SU-DHL-6 (cell line): ENCODE data around the gene NOTCH2.

ENCODE experiments used
- H2AFZ ChIP-seq: fragments of 200-600 bp; sonication (generic); 2 replicates; pipeline ENCODE4 v1.6.1; 2014; ENCODE audit warnings: low read depth, mild to moderate bottlenecking, moderate library complexity, mixed read lengths, antibody characterized with exemption, low read length; ENCODE audit not compliant: severe bottlenecking
- H3F3A ChIP-seq: fragments of 200-600 bp; shearing (Covaris generic); 2 replicates; pipeline ENCODE4 v1.6.0; 2016; ENCODE audit warnings: antibody characterized with exemption, mild to moderate bottlenecking; ENCODE audit not compliant: insufficient read depth
- H3K27ac ChIP-seq: fragments of 200-600 bp; sonication (generic); 2 replicates; pipeline ENCODE4 v1.5.1; 2016; ENCODE audit warnings: low read depth, mild to moderate bottlenecking, low read length, moderate library complexity, mixed read lengths
- H3K27me3 ChIP-seq: fragments of 200-600 bp; sonication (generic), shearing (Covaris generic); 2 replicates; pipeline ENCODE4 v1.6.0; 2014; ENCODE audit warnings: mild to moderate bottlenecking, low read length
- H3K36me3 ChIP-seq: fragments of 200-600 bp; sonication (generic); 2 replicates; pipeline ENCODE4 v1.6.1; 2014; ENCODE audit warnings: mild to moderate bottlenecking, low read length, mixed read lengths
- H3K4me2 ChIP-seq: fragments of 300-600, 200-600 bp; shearing (Covaris generic), sonication (generic); 2 replicates; pipeline ENCODE4 v1.6.0; 2014; ENCODE audit warnings: low read length, low read depth, mild to moderate bottlenecking; ENCODE audit not compliant: poor library complexity, severe bottlenecking
- H3K4me3 ChIP-seq: fragments of 200-600 bp; sonication (generic); 2 replicates; pipeline ENCODE4 v1.5.1; 2014; ENCODE audit warnings: antibody characterized with exemption, low read length, mild to moderate bottlenecking, mixed read lengths; ENCODE audit not compliant: insufficient read depth, poor library complexity, severe bottlenecking
- H3K79me2 ChIP-seq: fragments of 200-600 bp; sonication (generic); 2 replicates; pipeline ENCODE4 v1.6.1; 2014; ENCODE audit warnings: mild to moderate bottlenecking, low read length, moderate library complexity; ENCODE audit not compliant: insufficient read depth
- H3K9ac ChIP-seq: fragments of 200-600 bp; sonication (generic); 2 replicates; pipeline ENCODE4 v1.7.0; 2014; ENCODE audit warnings: mild to moderate bottlenecking, low read length
- H3K9me2 ChIP-seq: fragments of 200-600 bp; sonication (generic); replicated peaks from 2 replicates; pipeline ENCODE4 v1.6.1; 2014; ENCODE audit warnings: low read length; ENCODE audit not compliant: insufficient read depth
- H3K9me3 ChIP-seq: fragments of 200-600 bp; sonication (generic); 2 replicates; pipeline ENCODE4 v1.6.1; 2014; ENCODE audit warnings: low read length, mixed read lengths; ENCODE audit not compliant: insufficient read depth
- H4K20me1 ChIP-seq: fragments of 200-600 bp; sonication (generic); 2 replicates; pipeline ENCODE4 v1.6.1; 2014; ENCODE audit warnings: low read depth, mild to moderate bottlenecking, antibody characterized with exemption, low read length, moderate library complexity, mixed read lengths
- EZH2phosphoT487 ChIP-seq: fragments of 200-600 bp; sonication (generic), shearing (Covaris generic); conservative IDR thresholded peaks from 2 replicates; pipeline ENCODE4 v1.6.1; 2018; ENCODE audit warnings: mild to moderate bottlenecking, antibody characterized with exemption, low read length, moderate library complexity, mixed read lengths
- TF ChIP-seq, protein P1 (sequence below): fragments of 200-600 bp; sonication (generic); IDR thresholded peaks from one replicate; pipeline ENCODE4 v1.5.1; 2017; ENCODE audit warnings: antibody characterized with exemption, mild to moderate bottlenecking, low read length, moderate library complexity; ENCODE audit not compliant: insufficient read depth, poor library complexity, severe bottlenecking

NOTCH2 gene

DNA sequence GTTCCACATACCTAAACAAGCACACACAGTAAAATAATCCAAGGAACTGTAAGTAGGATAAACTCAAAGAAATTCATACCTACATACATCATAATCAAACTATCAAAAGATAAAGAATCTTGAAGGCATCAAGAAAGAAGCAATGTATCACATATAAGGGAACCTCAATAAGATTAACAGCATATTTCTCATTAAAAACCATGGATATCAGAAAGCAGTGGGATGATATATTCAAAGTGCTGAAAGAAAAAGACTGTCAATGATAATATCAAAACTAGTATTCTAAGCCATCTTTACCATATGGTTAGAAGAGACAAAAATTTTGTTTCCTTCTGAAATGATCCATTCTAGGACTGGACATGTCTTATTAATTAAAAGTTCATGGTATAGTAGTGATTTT, 136.1 kb downstream of the NOTCH2 start:
- Histone ChIP-seq H3K9me3 (peaks cover 3% of the 10 kb centered on the region; the same call in 1 of the 2 replicates), H3K9me2 (no peaks in the 10 kb centered on the region), H3K27ac (no peak overlapping the region), H3F3A (no peaks in the 10 kb centered on the region), H2AFZ (no peak overlapping the region), H4K20me1 (no peaks in the 10 kb centered on the region), H3K4me3 (no peak overlapping the region), H3K36me3 (no peaks in the 10 kb centered on the region; the same call in 1 of the 2 replicates), H3K27me3 (no peaks in the 10 kb centered on the region), H3K79me2 (no peaks in the 10 kb centered on the region), H3K9ac (no peak overlapping the region), H3K4me2 (no peak overlapping the region)
- TF ChIP-seq, protein P1, sequence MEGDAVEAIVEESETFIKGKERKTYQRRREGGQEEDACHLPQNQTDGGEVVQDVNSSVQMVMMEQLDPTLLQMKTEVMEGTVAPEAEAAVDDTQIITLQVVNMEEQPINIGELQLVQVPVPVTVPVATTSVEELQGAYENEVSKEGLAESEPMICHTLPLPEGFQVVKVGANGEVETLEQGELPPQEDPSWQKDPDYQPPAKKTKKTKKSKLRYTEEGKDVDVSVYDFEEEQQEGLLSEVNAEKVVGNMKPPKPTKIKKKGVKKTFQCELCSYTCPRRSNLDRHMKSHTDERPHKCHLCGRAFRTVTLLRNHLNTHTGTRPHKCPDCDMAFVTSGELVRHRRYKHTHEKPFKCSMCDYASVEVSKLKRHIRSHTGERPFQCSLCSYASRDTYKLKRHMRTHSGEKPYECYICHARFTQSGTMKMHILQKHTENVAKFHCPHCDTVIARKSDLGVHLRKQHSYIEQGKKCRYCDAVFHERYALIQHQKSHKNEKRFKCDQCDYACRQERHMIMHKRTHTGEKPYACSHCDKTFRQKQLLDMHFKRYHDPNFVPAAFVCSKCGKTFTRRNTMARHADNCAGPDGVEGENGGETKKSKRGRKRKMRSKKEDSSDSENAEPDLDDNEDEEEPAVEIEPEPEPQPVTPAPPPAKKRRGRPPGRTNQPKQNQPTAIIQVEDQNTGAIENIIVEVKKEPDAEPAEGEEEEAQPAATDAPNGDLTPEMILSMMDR = no peak
- TF ChIP-seq EZH2phosphoT487 = no peak

DNA sequence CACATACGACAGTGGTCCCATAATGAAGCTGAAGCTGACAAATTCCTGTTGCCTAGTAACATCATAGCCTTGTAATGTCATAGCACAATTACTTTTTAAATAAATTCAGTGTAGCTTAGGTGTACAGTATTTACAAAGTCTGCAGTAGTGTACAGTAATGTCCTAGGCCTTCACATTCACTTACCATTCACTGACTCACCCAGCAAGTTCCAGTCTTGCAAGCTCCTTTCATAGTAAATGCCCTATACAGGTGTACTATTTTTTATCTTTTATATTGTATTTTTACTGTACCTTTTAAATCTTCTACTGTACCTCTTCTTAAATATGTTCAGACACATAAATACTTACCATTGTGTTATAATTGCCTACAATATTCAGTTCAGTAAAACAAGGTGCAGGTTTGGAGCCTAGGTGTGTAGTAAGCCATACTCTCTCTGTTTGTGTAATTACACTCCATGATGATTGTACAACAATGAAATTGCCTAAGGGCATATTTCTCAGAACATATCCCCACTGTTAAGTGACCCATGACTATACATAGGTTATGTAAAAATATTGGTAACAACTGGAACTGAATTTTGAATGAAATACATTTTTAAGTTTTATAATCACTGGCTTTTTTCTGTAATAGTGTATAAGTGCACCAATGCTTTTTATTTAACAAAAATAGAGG, 139.7 kb downstream of the NOTCH2 start:
- Histone ChIP-seq H3K9me3 (peaks cover 3% of the 10 kb centered on the region; the same call in 1 of the 2 replicates), H3K79me2 (no peaks in the 10 kb centered on the region), H3K9ac (no peak overlapping the region), H4K20me1 (no peaks in the 10 kb centered on the region), H3F3A (no peaks in the 10 kb centered on the region), H3K27me3 (no peaks in the 10 kb centered on the region), H3K9me2 (no peaks in the 10 kb centered on the region), H3K4me3 (no peak overlapping the region), H3K4me2 (no peak overlapping the region), H2AFZ (no peak overlapping the region), H3K27ac (no peak overlapping the region), H3K36me3 (no peaks in the 10 kb centered on the region; the same call in 1 of the 2 replicates)
- TF ChIP-seq, protein P1 = no peak
- TF ChIP-seq EZH2phosphoT487 = no peak

DNA sequence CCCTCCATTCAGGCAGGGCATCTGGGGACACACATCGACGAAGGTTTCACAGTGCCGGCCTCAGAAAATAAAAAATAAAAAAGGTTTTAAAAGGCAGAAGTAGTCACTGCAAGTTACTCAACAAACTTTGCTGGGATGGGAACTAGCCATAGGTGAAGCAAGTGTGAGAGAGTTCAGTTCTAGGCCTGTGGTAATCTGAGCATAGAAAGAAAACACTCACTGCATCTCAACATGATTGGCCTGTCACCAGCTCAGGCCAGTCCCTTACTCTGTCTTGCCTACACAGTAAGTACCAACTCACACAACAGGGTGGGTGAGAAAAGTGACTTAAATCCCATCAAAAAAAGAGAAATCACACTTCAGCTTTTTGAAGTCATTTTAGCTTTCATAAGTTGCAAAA, 142.9 kb downstream of the NOTCH2 start:
- H2AFZ ChIP-seq = no peak overlapping the region
- no peak overlapping the region for H3K9ac ChIP-seq
- no peak for TF ChIP-seq EZH2phosphoT487
- TF ChIP-seq, protein P1 = no peak
- no peaks in the 10 kb centered on the region for H3K27me3 ChIP-seq
- H3K27ac ChIP-seq = no peak overlapping the region
- H3K9me2 ChIP-seq = no peaks in the 10 kb centered on the region
- H4K20me1 ChIP-seq = no peaks in the 10 kb centered on the region
- H3K79me2 ChIP-seq = no peaks in the 10 kb centered on the region
- H3F3A ChIP-seq = no peaks in the 10 kb centered on the region
- no peak overlapping the region for H3K4me2 ChIP-seq
- H3K36me3 ChIP-seq = no peaks in the 10 kb centered on the region
- no peaks in the 10 kb centered on the region for H3K9me3 ChIP-seq
- no peak overlapping the region for H3K4me3 ChIP-seq
